ENCODE data around the gene POLR1A.

GRCh38 chr2:86000131-86000937 is 105.4 kb downstream of the POLR1A start:
- TF ChIP-seq CTCF (IDR thresholded peaks at IDR 0.05) (no peak), SIN3A (IDR thresholded peaks at IDR 0.05; ENCODE audit: borderline replicate concordance, insufficient read depth, low read depth, low read length) (no peak)

Data from Panc1 (cell line).